Testis (tissue), 2 donors: Measurements from ENCODE around the gene MIA3.

ENCODE experiments used
- CTCF ChIP-seq, 3 experiments: fragments of 450-650 bp in 2 of 3; fragments of 200-600 bp in 1 of 3; sonication (generic) in 1 of 3; IDR thresholded peaks; one replicate each; pipeline ENCODE4 v1.5.1; 2016 to 2019; ENCODE audit warnings: antibody characterized with exemption in 3 of 3, mild to moderate bottlenecking in 2 of 3, moderate library complexity in 1 of 3
- POLR2A ChIP-seq: fragments of 450-650 bp; IDR thresholded peaks from one replicate; pipeline ENCODE4 v1.6.1; 2017; ENCODE audit warnings: antibody characterized with exemption, mild to moderate bottlenecking, moderate library complexity

- TF ChIP-seq POLR2A: no peak
- TF ChIP-seq CTCF (IDR thresholded peaks at IDR 0.05): peak in 1 of 3 experiments; percentile 12
Measured at GRCh38 chr1:222643938-222644635, 26.2 kb downstream of the MIA3 start.
